Endothelial cell of umbilical vein (primary cell): Measurements from ENCODE around the gene OR1Q1. TPM values are rescaled to one million over a fixed set of nuclear protein-coding genes. Genes with fewer than 3 reads are reported as not detected.

Experiments
- BruUV-seq: library from RNA; stranded (reverse); fragments of 400-500 nt; replicated peaks from 2 replicates; lab custom pipeline; 2021; lab: Mats Ljungman, UMichigan
- CTCF ChIA-PET: fragments of 300-600, 350-600 bp; sonication (Branson Sonifier 250); formaldehyde crosslinking; loops from one replicate; lab custom pipeline; 2021; ENCODE audit warnings: antibody characterized with exemption, inconsistent platforms; lab: Charles Lee
- POLR2A ChIA-PET: fragments of 300-600, 350-600 bp; sonication (Branson Sonifier 250); formaldehyde crosslinking; loops from one replicate; lab custom pipeline; 2021; ENCODE audit warnings: antibody characterized with exemption, inconsistent platforms; lab: Charles Lee
- DNase-seq: peaks from one replicate; pipeline ENCODE4 v3.0.0-alpha.2; 2011; ENCODE audit warnings: low read depth, low spot score
- FAIRE-seq: peaks from 2 replicates; lab custom pipeline; 2011; peaks lifted over from hg19 to GRCh38; lab: Jason Lieb, UNC
- H2AFZ ChIP-seq: 2 replicates; pipeline ENCODE4 v1.6.0; 2012; ENCODE audit warnings: low read depth, low read length, control low read depth, inconsistent platforms
- H3K27ac ChIP-seq: 2 replicates; pipeline ENCODE4 v1.5.1; 2011; ENCODE audit warnings: low read depth, mild to moderate bottlenecking, control low read depth, low read length, moderate library complexity; ENCODE audit not compliant: insufficient read depth
- H3K27me3 ChIP-seq, 2 experiments: 2 replicates each; pipeline versions ENCODE4 v1.6.0 to v1.6.1; 2011; ENCODE audit warnings: low read length in 2 of 2, mixed read lengths in 1 of 2; ENCODE audit not compliant: control insufficient read depth in 2 of 2, insufficient read depth in 2 of 2
- H3K36me3 ChIP-seq, 2 experiments: 2 replicates in 1 of 2; 3 replicates in 1 of 2; pipeline ENCODE4 v1.5.1; 2011; ENCODE audit warnings: low read length in 2 of 2, mild to moderate bottlenecking in 1 of 2, moderate library complexity in 1 of 2; ENCODE audit not compliant: control insufficient read depth in 2 of 2, insufficient read depth in 2 of 2; ENCODE audit errors: extremely low read depth in 1 of 2
- H3K4me1 ChIP-seq: 3 replicates; pipeline ENCODE4 v1.5.1; 2011; ENCODE audit warnings: mild to moderate bottlenecking, low read length; ENCODE audit not compliant: control insufficient read depth, insufficient read depth; ENCODE audit errors: extremely low read depth
- H3K4me2 ChIP-seq: 2 replicates; pipeline ENCODE4 v1.6.1; 2011; ENCODE audit warnings: low read length, control low read depth, mixed read lengths; ENCODE audit not compliant: insufficient read depth
- H3K4me3 ChIP-seq, 3 experiments: fragments of 200-600 bp in 1 of 3; sonication (generic), shearing (Covaris generic) in 1 of 3; replicated peaks in 1 of 3; 2 replicates each; pipeline ENCODE4 v1.5.1; 2011 to 2016; ENCODE audit warnings: control low read depth in 3 of 3, low read length in 3 of 3, mild to moderate bottlenecking in 2 of 3, inconsistent platforms in 1 of 3, low read depth in 1 of 3, moderate library complexity in 1 of 3; ENCODE audit not compliant: insufficient read depth in 1 of 3
- H3K79me2 ChIP-seq: 2 replicates; pipeline ENCODE4 v1.6.0; 2012; ENCODE audit warnings: low read length, inconsistent platforms; ENCODE audit not compliant: control insufficient read depth, insufficient read depth
- H3K9ac ChIP-seq: replicated peaks from 2 replicates; pipeline ENCODE3; 2011; ENCODE audit warnings: low read length, control low read depth; ENCODE audit not compliant: insufficient read depth; ENCODE audit errors: extremely low read depth
- H3K9me1 ChIP-seq: replicated peaks from 3 replicates; pipeline ENCODE4 v1.6.0; 2011; ENCODE audit warnings: mild to moderate bottlenecking, low read length; ENCODE audit not compliant: control insufficient read depth, insufficient read depth; ENCODE audit errors: extremely low read depth
- H3K9me3 ChIP-seq: replicated peaks from 2 replicates; pipeline ENCODE4 v1.5.1; 2012; ENCODE audit warnings: low read length, inconsistent platforms; ENCODE audit not compliant: control insufficient read depth, insufficient read depth
- H4K20me1 ChIP-seq: replicated peaks from 2 replicates; pipeline ENCODE3; 2011; ENCODE audit warnings: mild to moderate bottlenecking, low read length; ENCODE audit not compliant: control insufficient read depth, insufficient read depth; ENCODE audit errors: extremely low read depth
- EZH2 ChIP-seq: IDR thresholded peaks from 2 replicates; pipeline ENCODE4 v1.6.1; 2012; ENCODE audit warnings: borderline replicate concordance, low read depth, mild to moderate bottlenecking, moderate library complexity, low read length, inconsistent platforms; ENCODE audit not compliant: severe bottlenecking
- FOS ChIP-seq: IDR thresholded peaks from 2 replicates; pipeline ENCODE4 v1.6.1; 2011; ENCODE audit warnings: mild to moderate bottlenecking, low read length, moderate library complexity, borderline replicate concordance; ENCODE audit not compliant: insufficient read depth
- MYC ChIP-seq: IDR thresholded peaks from one replicate; pipeline ENCODE4 v1.6.1; 2011; ENCODE audit warnings: mild to moderate bottlenecking, low read depth, low read length
- POLR2A ChIP-seq: IDR thresholded peaks from 2 replicates; pipeline ENCODE4 v1.6.1; 2012; ENCODE audit warnings: low read depth, mild to moderate bottlenecking, control low read depth, low read length
- dilution Hi-C: fragments of 300-500 bp; cut with MboI; formaldehyde crosslinking; loops from one replicate; pipeline ENCODE4 v1.15.0; 2019; ENCODE audit warnings: low sequenced_read_pairs; ENCODE audit not compliant: extremely low pct_ligation_motif_present
- intact Hi-C: fragments of 100-400 bp; cut with micrococcal nuclease; formaldehyde crosslinking; loops from one replicate; pipeline ENCODE4 v1.10.0; 2022
- polyA plus RNA-seq, 4 experiments: library from polyadenylated mRNA; depleted of rRNA in 3 of 4; stranded (reverse) in 3 of 4; unstranded in 1 of 4; fragments of >200 nt; gene quantifications; 2 replicates each; pipeline versions ENCODE4 v1.2.1 to v1.2.3, GENCODE V29; 2011 to 2012; ENCODE audit warnings: missing spikeins in 1 of 4
- total RNA-seq: library from RNA; stranded (reverse); gene quantifications from 2 replicates; pipeline ENCODE4 v1.2.3, GENCODE V29; 2021
- TF ChIP-seq, protein P1 (sequence below): IDR thresholded peaks from 2 replicates; pipeline ENCODE4 v1.6.1; 2011; ENCODE audit not compliant: insufficient read depth, insufficient read length
- TF ChIP-seq, protein P2 (sequence below), 2 donors: IDR thresholded peaks; 1 replicate in 1 of 2; 2 replicates in 1 of 2; pipeline ENCODE4 v1.5.1; 2011; ENCODE audit warnings: low read length in 2 of 2, mild to moderate bottlenecking in 2 of 2, moderate library complexity in 2 of 2, control low read depth in 1 of 2, inconsistent platforms in 1 of 2, low read depth in 1 of 2; ENCODE audit not compliant: insufficient read depth in 1 of 2; ENCODE audit errors: extremely low read depth in 1 of 2

The OR1Q1 gene
- total and polyA plus RNA-seq, 2 donors (not counting 3 experiments of a cell fraction or from before 2014, with no cell fraction given): not detected

DNA sequence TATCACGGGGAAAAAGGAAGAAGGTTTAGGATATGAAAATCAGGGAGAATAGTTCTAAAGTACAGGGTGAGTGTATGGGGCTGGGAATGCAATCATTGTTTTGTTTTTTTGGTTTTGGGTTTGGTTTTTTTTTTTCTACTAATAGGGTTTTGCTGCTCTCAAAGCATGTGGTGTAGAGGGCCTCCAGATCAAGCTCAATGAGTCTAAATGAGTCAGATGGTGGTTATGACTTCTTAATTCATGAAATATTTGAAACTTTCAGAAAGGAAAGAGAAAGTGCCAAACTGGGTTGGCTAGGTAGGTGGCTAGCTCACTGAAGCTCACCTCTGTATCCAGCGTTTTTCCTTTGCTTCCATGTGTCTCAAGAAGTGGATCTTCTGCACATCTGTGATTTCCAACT lies 42.1 kb upstream of the OR1Q1 start:
- Histone ChIP-seq H3K4me1 (no peaks in the 10 kb centered on the region), H3K9me1 (no peaks in the 10 kb centered on the region), H3K27me3 (no peaks in the 10 kb centered on the region), H2AFZ (no peak overlapping the region), H3K79me2 (no peaks in the 10 kb centered on the region), H3K4me2 (no peak overlapping the region), H3K27ac (no peak overlapping the region), H3K9me3 (no peaks in the 10 kb centered on the region), H3K4me3 (no peak overlapping the region), H4K20me1 (no peaks in the 10 kb centered on the region), H3K9ac (no peak overlapping the region), H3K36me3 (no peaks in the 10 kb centered on the region)
- POLR2A ChIA-PET: no interaction called here
- no peak for FAIRE-seq
- dilution Hi-C loops: no loop called here
- DNase-seq: no peak
- BruUV-seq: no TSS peak
- TF ChIP-seq POLR2A (no peak), EZH2 (no peak), FOS (no peak), MYC (no peak)
- TF ChIP-seq, protein P1, sequence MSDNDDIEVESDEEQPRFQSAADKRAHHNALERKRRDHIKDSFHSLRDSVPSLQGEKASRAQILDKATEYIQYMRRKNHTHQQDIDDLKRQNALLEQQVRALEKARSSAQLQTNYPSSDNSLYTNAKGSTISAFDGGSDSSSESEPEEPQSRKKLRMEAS: no peak
- TF ChIP-seq, protein P2, sequence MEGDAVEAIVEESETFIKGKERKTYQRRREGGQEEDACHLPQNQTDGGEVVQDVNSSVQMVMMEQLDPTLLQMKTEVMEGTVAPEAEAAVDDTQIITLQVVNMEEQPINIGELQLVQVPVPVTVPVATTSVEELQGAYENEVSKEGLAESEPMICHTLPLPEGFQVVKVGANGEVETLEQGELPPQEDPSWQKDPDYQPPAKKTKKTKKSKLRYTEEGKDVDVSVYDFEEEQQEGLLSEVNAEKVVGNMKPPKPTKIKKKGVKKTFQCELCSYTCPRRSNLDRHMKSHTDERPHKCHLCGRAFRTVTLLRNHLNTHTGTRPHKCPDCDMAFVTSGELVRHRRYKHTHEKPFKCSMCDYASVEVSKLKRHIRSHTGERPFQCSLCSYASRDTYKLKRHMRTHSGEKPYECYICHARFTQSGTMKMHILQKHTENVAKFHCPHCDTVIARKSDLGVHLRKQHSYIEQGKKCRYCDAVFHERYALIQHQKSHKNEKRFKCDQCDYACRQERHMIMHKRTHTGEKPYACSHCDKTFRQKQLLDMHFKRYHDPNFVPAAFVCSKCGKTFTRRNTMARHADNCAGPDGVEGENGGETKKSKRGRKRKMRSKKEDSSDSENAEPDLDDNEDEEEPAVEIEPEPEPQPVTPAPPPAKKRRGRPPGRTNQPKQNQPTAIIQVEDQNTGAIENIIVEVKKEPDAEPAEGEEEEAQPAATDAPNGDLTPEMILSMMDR (IDR thresholded peaks at IDR 0.05; ENCODE audit: extremely low read depth in 1 of 2, insufficient read depth in 1 of 2, low read depth in 1 of 2, low read length in 2 of 2): no peak
- intact Hi-C loops: no loop called here
- CTCF ChIA-PET: interaction anchor here (0.6 to 1.1 kb wide), 3 partner anchors 12 to 36 kb away, joined by 3 read pairs; no protein-coding TSS in a partner anchor
